ENCODE data around the gene CDKAL1.

CDKAL1 gene

DNA sequence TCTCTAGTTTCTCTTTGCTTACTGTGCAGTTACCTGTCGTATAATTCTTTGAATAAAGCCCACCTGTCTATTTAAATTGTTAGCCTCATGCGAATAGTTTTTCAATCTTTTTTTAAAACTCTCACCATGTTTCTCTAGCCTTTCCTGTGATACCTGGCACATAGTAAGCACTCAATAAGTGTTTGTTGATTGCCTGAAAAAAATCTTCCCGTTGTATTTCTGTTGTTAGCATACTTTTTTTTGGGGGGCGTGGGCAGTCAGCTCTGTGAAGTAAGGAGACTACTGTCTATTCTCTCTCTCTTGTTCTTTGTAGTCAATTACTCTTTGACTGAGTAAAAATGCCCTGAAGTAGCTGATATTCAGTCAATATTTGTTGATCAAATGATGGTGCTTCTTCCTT, 205.8 kb downstream of the CDKAL1 start:
- no peak overlapping the region for H3K27ac ChIP-seq (replicated peaks)
- TF ChIP-seq REST (IDR thresholded peaks at IDR 0.05; ENCODE audit: insufficient replicate concordance, low read depth) (no peak), POLR2AphosphoS5 (IDR thresholded peaks at IDR 0.05; ENCODE audit: low read depth) (no peak), GABPA (IDR thresholded peaks at IDR 0.05; ENCODE audit: low read depth) (no peak), SPI1 (IDR thresholded peaks at IDR 0.05; ENCODE audit: borderline replicate concordance, low read depth) (no peak), CTCF (IDR thresholded peaks at IDR 0.05; ENCODE audit: insufficient read depth, low read length) (no peak)
- H3K27me3 ChIP-seq (ENCODE audit: insufficient read depth, poor library complexity, severe bottlenecking) = no peaks in the 10 kb centered on the region
- H3K4me3 ChIP-seq (replicated peaks; ENCODE audit: insufficient read depth, low read length) = no peak overlapping the region
- DNase-seq (ENCODE audit: low read depth in 1 of 2, low spot score in 1 of 2) = no peak

DNA sequence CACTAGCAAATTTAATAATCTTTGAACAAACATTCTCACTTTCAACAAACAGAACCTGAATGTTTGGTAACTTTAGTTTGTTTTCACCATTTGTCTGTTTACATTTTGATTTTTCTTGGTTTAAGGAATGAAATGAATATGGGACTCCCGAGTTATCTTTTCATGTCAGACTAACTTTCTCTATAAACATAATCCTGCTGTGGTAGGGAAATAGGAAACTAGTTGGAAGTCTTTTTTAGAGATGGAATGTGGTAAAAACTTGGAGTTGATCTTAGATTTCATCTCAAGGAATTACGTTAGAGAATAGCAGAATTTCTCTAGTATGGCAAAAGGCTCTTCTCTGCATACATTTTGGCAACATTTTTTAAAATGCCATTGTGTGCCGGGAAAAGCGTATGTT, 206.5 kb downstream of the CDKAL1 start:
- H3K27ac ChIP-seq (replicated peaks) = no peak overlapping the region
- H3K27me3 ChIP-seq (ENCODE audit: insufficient read depth, poor library complexity, severe bottlenecking) = no peaks in the 10 kb centered on the region
- DNase-seq (ENCODE audit: low read depth in 1 of 2, low spot score in 1 of 2) = no peak
- no peak for TF ChIP-seq GABPA (IDR thresholded peaks at IDR 0.05; ENCODE audit: low read depth)
- no peak for TF ChIP-seq POLR2AphosphoS5 (IDR thresholded peaks at IDR 0.05; ENCODE audit: low read depth)
- H3K4me3 ChIP-seq (replicated peaks; ENCODE audit: insufficient read depth, low read length) = no peak overlapping the region

DNA sequence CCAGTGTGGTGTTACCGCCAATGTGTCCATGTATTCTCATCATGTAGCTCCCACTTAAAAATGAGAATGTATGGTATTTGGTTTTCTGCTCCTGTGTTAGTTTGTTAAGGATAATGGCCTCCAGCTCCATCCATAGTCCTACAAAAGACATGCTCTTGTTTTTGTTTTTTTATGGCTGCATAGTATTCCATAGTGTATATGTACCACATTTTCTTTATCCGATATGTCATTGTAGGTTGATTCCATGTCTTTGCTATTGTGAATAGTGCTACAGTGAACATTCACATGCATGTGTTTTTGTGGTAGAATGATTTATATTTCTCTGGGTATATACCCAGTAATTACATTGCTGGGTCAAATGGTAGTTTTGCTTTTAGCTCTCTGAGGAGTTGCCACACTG, 207.2 kb downstream of the CDKAL1 start:
- no peak for DNase-seq (ENCODE audit: low read depth in 1 of 2, low spot score in 1 of 2)
- no peak overlapping the region for H3K4me3 ChIP-seq (replicated peaks; ENCODE audit: insufficient read depth, low read length)
- H3K27me3 ChIP-seq (ENCODE audit: insufficient read depth, poor library complexity, severe bottlenecking) = no peaks in the 10 kb centered on the region
- TF ChIP-seq REST (IDR thresholded peaks at IDR 0.05; ENCODE audit: insufficient replicate concordance, low read depth) (no peak), POLR2AphosphoS5 (IDR thresholded peaks at IDR 0.05; ENCODE audit: low read depth) (no peak), CTCF (IDR thresholded peaks at IDR 0.05; ENCODE audit: insufficient read depth, low read length) (no peak), SPI1 (IDR thresholded peaks at IDR 0.05; ENCODE audit: borderline replicate concordance, low read depth) (no peak), GABPA (IDR thresholded peaks at IDR 0.05; ENCODE audit: low read depth) (no peak)
- H3K27ac ChIP-seq (replicated peaks) = no peak overlapping the region

- H3K27me3 ChIP-seq (ENCODE audit: insufficient read depth, poor library complexity, severe bottlenecking) = no peaks in the 10 kb centered on the region
- no peak overlapping the region for H3K27ac ChIP-seq (replicated peaks)
- no peak overlapping the region for H3K4me3 ChIP-seq (replicated peaks; ENCODE audit: insufficient read depth, low read length)
- no peak for DNase-seq (ENCODE audit: low read depth in 1 of 2, low spot score in 1 of 2)
- TF ChIP-seq POLR2AphosphoS5 (IDR thresholded peaks at IDR 0.05; ENCODE audit: low read depth) (no peak), SPI1 (IDR thresholded peaks at IDR 0.05; ENCODE audit: borderline replicate concordance, low read depth) (no peak), CTCF (IDR thresholded peaks at IDR 0.05; ENCODE audit: insufficient read depth, low read length) (no peak)
These were observed 210.8 kb downstream of the CDKAL1 start for GRCh38 chr6:20744911-20745557.
